ENCODE measurements around the gene CAD.
"Not testable (repeated sequence)": the region's sequence is repeated elsewhere in the genome, so short reads cannot be mapped to it uniquely, and the experiment has no call there.

Gene CAD

DNA sequence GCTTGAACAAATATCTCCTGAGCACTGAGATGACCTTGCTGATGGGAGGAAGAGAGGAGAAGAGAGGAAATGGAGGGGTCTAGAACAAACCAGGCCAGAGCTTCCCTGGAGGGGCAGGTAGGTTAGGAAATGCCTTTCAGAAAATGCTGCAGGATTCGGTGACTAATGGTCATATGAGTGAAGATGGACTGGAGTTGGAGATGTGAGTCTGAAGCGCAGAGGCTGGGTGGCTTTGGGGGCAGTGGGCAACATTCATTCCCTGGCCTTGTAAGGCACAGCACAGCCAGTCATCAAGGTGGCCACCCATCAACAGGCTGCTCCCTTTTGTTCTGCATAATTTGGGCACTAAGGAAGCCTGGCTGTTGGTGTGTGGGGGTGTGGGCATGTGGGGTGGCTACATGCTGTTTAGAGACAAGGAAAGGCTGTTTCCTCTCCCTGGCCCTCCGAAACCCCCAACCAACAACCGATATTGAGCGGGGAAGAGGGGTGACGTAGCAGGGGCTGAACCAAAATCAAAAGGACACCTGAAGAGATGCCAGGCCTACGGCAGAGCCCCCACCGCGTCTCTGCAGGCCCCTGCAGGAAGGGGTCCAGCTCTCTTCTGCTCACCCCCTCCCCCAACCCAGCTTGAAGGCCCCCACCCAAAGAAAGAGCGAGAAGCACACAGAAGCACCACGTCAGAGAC lies 44.2 kb downstream of the CAD start:
- no peak for DNase-seq

DNA sequence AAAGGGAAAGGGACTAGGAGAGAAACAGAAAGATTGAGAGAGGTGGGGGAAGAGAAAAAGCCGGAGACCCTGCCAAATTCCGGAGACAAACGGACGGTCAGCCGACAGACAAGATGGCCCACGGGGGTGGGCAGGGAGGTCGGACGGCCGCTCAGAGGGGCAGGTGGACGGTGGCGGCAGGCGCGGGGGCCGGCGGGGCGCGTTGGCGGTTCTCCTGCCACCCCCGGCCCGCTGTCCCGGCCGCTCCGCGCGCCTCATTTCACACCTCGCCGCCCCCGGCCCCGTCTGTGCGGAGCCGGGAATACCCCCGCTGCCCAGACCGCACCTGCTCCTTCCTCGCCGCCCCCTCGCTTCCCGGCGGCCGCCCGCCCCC lies 44.7 kb downstream of the CAD start:
- no peak for DNase-seq

DNA sequence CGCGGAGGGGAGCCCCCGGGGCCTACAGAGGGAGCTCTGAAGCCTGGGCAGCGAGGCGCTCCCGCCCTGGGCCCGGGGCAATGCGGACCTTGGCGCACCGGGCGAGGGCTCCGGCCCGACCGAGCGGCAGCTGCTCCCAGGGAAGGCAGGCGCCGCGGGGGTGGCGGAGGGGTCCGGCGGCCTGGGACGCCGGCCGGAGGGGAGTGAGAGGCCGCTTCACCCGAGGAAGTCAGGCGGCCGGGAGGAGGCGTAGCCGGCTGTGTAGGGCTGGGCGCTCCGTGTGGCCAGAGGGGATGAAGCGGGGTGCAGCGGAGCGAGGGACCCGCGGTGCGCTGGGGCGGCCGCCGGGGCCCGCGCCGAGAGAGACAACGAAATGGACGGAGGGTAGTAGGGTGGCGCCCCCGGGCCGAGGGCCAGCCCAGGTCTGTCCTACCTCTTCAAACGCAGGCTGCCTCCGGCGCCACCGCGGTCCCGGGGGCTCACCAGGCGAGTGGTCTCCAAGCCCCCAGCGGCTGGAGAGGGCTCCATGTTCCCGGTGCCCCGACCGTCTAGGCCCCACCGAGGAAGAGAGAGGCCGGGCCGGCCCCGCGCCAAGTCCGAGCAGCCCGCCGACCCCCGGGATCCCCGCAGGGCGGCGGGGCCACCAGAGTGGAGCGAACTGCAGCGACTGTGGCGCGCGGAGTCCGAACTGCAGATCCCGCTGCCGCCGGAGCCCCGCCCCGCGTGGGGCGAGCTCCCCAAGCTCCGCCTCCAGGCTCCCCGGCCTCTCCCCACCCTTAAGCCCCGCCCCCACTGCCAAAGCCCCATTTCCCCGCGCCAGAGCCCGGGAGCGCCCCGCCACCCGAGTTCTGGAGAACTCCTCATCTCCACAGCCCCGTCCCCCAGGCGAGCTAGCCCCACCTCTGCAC lies 45.5 kb downstream of the CAD start, which contains the start of gene SLC30A3:
TSS of gene SLC30A3 (minus strand) at position 669 of the 908 bp plus-strand sequence. CDS start at position 528, 141 bp downstream.
- peak; percentile 62 for DNase-seq

DNA sequence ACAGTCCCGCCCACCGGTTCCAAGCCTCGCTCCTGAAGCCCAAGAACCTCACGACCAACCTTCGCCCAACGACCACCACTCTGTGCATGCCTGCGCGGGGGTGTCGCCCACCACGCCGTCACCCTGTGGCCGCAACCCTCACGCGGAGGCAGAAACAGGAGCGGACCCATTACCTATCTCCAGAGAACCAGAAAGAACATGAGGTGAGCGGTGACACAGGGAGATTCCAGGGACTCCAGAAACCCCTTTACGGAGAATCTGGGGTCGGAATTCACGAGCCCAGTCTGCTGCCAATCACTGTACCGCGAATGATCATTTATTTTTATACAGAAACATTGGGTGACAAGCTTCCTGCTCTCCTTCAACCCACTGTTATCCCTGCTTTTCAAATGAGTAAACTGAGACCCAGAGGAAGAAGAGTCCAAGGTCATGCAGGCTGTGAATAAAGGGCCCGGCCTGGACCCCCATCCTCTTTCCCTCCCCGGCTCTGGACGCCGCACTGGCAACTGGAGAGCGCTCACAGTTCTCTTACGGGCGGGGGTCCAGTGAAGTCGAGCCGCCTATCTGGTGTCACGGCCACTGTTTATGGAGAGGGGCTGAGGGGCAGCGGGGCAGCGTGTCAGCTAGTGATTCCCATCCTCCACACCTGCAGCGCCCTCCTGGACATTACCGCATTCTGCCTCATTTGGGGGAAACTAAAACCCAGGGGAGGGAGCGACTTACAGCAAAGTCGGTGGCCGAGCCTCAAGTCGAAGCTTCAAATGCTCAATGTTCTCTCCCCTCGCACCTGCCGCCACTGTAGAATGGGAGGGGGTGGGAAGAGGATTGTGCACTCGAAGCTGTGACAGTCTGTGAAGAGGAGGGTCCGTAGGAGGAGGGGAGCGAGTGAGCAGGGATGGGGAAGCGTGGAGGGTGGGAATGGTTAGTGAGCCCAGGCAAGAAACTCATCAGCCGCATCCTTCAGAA lies 46.4 kb downstream of the CAD start:
- no peak for DNase-seq

DNA sequence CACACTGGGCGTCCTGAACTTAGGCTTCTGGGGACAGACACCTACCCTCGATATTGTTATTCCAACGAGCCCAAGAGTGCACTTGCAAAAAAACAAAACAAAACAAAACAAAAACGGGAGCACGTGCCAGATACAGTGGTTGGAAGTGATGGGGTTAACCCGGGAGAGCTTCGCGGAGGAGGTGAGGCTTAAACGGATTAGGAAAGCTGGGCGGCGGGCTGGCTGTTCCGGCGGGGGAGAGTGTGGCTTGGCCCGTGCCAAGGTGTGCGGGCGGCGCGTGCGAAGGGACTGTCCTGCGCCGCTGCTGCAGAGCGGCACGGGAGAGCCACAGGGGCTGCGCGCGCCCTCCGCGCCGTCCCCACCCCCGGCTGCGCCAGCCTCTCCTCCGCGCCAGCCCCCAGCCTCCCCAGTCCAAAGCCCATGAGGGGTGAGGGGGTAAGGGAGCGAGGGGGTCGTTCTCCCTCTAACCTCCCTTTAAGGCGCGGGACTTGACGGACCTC lies 47.1 kb downstream of the CAD start:
- no peak for DNase-seq

DNA sequence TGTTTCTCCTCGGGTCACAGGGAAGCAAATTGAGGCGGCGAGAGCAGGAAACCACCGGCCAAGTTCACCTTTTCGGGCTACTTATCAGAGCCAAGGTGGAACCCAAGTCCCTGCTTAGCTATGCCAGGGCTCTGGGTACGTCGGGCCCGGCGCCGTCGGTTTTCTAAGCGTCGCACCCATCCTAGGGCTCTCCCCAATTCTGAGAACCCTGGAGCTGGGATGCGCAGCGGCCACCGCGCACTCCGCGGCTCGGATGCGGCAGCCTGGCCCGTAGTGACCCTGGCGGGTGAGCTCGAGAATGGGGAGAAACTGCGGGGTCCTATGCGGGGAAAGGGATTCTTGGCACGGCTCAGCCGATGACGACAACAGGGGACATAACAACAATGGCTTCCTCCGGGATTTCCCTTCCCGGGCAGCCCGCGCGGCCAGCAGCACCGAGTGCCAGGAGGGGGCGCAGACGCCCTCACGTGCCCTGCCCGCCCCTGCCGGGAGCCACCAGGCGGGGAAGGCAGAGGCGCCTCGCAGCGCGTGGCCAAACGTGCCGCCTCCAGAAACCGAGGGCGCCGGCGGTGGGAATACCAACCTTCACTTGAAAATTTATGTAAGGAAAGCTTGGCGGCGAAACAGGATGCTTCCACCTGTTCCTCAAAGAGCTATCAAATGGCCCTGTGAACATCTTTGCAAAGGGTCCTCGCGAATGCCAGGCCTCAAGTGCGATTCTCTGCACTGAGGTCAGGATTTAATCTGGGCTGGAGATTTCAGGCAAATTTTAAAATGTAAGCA lies 47.8 kb downstream of the CAD start:
- DNase-seq: peak; percentile 59

DNA sequence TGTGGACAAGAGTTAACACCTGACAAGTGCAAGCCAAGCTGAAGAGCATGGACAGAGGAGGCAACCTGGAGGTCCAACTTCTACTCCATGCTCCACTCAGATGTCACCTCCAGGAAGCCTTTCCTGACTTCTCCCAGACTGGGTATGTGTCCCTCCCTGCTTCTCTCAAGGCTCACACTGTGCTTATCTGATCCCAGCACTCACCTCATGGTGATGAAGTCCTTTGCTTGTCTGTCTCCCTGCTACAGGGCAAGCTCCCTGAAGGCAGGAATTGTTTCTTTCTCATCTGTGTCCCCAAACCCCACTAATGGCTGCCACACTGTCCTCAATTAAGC lies 48.3 kb downstream of the CAD start:
- DNase-seq: no peak

DNA sequence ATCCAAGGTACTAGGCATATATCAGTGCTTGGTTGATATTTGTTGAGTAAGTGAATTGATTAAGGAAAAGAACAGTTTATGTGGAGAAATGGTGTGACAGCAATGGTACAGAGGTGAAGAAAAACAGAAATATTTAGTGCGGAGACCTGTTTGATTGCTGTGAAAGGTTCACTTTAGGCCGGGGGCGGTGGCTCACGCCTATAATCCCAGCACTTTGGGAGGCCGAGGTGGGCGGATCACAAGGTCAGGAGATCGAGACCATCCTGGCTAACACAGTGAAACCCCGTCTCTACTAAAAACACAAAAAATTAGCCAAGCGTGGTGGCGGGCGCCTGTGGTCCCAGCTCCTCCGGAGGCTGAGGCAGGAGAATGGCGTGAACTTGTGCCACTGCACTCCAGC lies 51.1 kb downstream of the CAD start:
- not testable (repeated sequence) for DNase-seq

DNA sequence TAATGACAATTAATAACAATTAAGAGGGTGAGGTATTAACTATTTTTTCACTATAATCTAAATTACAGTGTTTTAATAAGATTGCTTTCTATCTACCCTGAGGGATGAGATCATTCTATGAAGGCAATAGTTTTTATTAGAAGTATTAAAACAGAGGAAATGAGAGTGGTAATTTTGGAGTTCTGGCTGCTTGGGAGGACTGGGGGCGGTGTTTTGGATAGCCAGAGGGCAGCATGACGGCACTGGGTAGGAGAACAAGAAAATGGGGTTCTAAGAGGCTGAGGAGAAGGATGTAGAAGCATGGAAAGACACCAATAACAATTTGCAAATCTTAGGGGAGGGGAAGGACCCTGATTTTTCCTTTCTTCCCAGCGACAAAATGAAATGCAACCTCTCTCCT lies 53.0 kb downstream of the CAD start:
- no peak for DNase-seq

DNA sequence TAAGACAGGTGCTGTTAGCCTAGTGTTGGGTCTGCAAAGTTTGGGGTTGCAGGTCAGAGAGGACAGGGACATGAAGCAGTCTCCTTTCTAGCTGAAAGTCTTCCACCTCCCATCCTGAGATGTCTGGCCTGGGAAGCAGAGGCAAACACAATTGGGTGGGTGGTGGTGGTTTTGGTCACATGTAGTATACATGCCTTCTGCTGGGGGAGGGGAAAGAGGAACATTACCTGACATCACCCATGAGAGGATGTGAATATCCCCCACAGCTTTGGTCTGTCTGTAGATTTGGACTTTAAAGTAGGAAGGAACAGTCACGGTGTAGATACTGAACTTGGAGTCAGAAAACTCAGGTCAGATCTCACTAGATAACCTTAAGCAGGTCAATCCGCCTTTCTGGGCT lies 53.5 kb downstream of the CAD start:
- no peak for DNase-seq

DNA sequence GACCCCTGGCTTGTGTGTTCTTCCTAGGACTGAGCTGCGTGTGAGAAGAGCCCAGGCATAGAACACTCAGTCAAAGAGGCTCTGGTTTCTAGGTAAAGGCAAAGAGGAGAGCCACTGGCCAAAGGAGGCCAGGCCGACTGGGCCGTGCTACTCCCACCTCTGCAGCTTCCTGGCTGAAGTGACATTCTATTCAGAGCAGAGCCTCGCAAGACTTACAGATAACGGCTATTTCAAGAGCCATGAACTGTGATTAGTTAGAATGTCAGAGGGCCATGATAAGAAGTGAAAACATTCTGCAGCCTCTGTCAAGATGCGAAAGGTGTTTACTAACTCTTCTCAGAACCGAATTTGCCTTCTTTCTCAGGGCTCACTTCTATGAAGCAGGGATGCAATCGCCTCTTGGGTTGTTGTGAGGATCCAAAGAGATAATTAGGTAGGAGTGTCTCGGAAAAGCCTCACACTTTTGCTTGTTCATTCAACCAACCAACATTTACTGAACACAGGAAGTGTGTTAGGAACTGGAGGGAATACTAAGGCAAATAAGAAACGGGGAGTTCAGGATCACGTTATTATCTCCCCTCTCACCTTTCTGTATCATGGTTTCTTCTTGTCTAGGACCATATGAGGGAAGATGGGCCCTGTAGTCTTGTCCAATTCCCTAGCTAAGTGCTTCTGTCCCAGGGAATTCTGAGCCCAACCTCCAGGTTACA lies 54.6 kb downstream of the CAD start:
- DNase-seq: no peak

DNA sequence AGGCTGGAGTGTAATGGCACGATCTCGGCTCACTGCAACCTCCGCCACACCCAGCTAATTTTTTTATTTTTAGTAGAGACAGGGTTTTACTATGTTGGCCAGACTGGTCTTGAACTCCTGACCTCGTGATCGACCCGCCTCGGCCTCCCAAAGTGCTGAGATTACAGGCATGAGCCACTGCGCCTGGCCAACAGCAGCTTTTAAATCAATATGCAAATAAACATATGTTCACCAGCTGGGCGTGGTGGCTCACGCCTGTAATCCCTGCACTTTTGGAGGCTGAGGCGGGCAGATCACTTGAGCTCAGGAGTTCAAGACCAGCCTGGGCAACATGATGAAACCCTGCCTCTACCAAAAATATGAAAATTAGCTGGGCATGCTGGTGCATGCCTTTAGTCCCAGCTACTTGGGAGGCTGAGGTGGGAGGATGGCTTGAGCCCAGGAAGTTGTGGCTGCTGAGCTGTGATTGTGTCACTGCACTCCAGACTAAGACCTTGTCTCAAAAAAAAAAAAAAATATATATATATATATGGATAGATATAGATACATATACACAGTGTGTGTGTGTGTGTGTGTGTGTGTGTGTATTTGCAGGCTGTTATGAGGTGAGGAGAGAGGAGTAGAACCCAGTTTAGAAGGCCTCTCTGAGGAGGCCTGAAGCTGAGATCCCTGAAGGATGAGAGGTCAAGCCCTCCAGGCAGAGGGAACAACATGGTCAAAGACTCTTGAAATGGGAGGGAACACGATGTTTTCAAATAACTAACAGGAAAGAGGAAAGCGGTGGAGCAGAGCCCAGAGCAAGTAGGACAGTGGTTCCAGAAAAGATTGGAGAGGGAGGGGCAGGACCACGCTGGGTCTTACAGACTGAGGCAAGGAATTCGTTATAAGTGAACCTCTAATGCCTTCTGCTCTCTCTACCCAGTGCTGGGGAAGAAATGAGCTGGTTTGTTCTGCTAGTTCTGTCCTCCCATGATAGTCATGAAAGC lies 55.7 kb downstream of the CAD start:
- not testable (repeated sequence) for DNase-seq

DNA sequence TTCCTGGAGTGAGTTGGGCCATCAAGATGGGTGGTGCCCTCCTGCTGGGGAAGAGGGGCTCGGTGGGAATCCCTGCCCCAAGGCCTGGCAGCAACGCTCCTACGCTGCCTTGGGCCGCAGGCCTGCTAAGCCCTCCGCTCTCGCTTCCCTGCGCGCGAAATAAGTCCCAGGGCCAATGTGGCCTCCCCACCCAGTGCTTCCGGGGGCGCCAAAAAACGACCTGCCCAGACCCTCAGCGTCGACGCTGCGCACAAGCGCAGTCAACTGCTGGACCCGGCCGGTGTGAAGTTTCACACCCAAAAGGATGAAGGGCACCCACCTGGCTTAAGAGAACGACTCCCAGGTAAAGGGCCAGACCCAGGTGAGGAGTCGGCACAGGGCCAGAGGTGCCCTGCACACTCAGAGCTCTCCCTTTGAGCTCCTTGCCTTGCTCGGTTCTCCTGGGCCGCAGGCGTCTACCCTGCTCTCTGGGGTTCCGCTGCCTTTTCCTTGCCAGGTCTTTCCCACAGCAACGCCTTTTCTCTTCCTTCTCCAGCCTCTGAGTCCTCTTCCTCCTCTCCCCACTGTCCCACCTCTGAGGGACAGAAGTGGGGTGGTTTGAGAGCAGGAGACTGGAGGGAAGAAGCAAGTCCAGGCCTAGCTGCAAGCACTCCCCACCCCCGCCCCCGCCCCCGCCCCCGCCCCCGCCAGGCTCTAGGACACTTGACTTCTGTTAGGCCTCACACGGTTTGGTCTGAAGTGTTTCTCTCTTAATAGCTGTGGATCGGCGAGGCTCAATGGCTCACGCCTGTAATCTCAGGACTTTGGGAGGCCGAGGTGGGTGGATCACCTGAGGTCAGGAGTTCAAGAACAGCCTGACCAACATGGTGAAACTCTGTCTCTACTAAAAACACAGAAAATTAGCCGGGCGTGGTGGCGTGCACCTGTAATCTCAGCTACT lies 58.3 kb downstream of the CAD start, which contains the start of gene DNAJC5G:
TSS of gene DNAJC5G (plus strand) at position 223 of the 940 bp plus-strand sequence. CDS start 1,296 bp downstream, outside the sequence.
- no peak for DNase-seq

DNA sequence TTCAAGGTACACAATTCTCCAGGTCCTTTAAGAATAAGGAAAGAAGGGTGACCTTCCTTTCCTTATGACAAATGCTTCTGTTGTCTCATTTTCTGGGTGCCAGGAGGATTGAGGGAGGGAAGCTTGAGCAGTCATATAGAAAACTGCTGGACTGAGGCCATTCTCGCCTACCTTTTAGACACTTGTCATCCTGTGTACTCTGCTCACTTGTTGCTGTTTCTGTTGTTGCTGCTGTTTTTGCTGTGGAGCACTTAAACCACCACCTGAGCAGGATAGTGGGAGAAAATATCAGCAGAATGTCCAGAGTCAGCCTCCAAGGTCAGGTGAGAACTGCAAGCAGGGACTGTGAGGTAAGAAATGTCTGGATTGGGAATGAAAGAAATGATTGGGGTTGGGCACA lies 60.8 kb downstream of the CAD start:
- DNase-seq: no peak

DNA sequence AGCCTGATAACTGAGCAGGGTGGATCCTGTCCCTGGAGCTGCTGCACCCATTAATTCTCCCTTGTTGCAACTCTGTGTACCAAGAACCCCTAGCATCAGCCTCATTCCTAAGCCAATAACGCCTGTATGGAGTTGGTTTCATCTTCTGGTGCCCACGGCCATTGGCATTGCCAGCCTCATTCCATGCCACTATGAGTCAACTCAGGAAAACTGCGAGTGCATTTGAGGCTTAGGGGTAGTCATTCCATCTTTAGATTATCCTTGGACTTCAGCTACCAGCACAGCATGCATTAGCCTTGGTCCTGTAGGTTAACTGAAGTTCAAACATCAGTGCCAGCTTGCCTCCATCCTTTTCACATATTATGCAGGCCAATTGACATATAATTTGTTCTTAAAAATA lies 63.7 kb downstream of the CAD start:
- DNase-seq: no peak

DNA sequence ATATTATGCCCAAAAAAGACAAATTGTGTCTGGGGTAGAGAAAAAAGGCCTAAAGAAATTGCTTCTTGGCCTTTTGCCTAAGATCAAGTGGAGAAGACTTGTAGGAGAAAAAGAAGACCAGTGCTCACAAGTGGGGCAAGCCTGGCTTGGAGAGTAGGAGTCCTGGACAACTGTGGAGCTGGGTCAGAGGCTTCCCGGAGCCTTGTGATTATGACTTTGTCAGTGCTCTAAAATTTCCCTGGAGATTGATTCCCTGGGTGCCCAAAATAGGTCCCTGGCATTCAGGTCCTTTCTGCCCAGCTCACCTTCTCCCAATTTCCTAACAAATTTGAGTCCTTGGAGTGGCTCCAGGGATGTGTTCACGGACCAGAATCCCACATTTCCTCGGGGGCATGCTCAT lies 64.3 kb downstream of the CAD start:
- no peak for DNase-seq

DNA sequence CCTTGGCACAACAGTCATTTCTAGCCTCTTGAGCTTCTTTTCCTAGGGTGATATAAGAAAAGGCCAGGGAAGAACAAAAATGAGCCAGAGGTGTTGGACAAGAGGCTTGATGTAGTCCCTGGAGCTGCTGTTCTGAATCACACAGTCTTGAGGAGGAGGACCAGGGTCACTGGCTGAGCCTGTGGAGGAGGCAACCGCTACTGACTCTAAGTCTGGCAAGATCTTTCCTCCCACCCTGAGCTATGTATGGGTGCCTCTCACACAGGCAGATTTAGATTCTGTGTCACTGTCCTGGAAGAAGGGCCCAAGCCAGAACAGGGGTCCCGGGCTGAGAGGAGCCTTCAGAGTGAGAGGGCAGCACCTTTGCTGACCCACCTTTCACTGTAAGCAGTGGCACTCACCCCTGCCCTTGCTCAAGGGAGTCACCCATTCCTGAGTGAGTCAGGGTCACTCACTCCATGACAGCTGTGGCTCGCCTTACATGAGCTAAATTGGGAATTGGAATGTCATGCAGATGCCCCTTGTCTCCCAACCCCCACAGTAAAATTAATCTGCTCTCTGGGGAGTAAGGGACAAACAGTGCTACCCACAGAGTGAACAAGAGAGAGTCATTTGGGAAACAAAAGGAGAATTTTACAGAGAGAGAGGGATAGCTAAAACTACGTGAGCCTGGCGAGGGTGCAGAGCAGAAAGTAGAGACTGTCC lies 64.8 kb downstream of the CAD start, which contains the start of gene TRIM54:
TSS of gene TRIM54 (plus strand) at position 575 of the 705 bp plus-strand sequence. CDS start 303 bp downstream, outside the sequence.
- DNase-seq: no peak

DNA sequence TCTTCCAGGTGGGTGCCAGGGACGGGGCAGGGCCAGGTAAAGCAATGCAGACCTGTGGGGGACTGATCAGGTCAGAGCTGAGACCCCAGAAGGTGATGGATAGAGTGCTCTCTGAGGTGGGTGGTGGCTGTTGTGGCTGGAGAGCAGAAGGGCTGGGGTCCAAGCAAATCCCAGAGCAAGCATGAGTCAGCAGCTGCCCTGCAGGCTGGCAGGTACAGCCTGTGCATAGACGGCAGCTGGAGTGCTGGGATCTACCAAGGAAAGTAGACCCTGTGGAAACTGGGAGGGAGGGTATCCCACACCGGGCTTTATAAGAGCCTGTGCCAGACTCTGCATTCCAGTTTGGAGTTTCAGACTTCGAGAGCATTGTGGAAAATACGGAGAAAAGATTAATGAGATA lies 65.7 kb downstream of the CAD start:
- DNase-seq: no peak

Measured in CD4-positive, alpha-beta T cell treated with Interleukin-4 for 4 hours (primary cell).